ENCODE measurements around the gene GALNTL6. TPM values are rescaled to one million over a fixed set of nuclear protein-coding genes. Genes with fewer than 3 reads are reported as not detected.

The GALNTL6 gene
- total RNA-seq, 3 donors from 2014 or later: not detected

GRCh38 chr4:172648471-172648870 lies 835.3 kb downstream of the GALNTL6 start:
- no peak for ATAC-seq
- peaks cover 4% of the 10 kb centered on the region for H3K9me3 Mint-ChIP-seq
- no peak for DNase-seq
- H3K36me3 Mint-ChIP-seq (ENCODE audit: insufficient read depth): no peaks in the 10 kb centered on the region
- H3K27me3 Mint-ChIP-seq (ENCODE audit: low read depth): no peaks in the 10 kb centered on the region
- H3K4me3 Mint-ChIP-seq: no peak overlapping the region
- no peaks in the 10 kb centered on the region for H3K4me1 Mint-ChIP-seq (ENCODE audit: low read depth)

GRCh38 chr4:172649143-172649542 lies 835.9 kb downstream of the GALNTL6 start:
- ATAC-seq: no peak
- no peaks in the 10 kb centered on the region for H3K36me3 Mint-ChIP-seq (ENCODE audit: insufficient read depth)

GRCh38 chr4:172650758-172651530 lies 837.7 kb downstream of the GALNTL6 start:
- no peaks in the 10 kb centered on the region for H3K27me3 Mint-ChIP-seq (ENCODE audit: low read depth)
- H3K4me1 Mint-ChIP-seq (ENCODE audit: low read depth): no peaks in the 10 kb centered on the region

More at GRCh38 chr4:172649143-172649542, 835.9 kb downstream of the GALNTL6 start:
- Mint-ChIP-seq H3K4me3 (no peak overlapping the region), H3K9me3 (peaks cover 2% of the 10 kb centered on the region), H3K27me3 (ENCODE audit: low read depth) (no peaks in the 10 kb centered on the region), H3K4me1 (ENCODE audit: low read depth) (no peaks in the 10 kb centered on the region)
- no peak for DNase-seq

GRCh38 chr4:172651961-172652360 lies 838.8 kb downstream of the GALNTL6 start:
- Mint-ChIP-seq H3K4me3 (no peak overlapping the region), H3K9me3 (no peaks in the 10 kb centered on the region), H3K4me1 (ENCODE audit: low read depth) (no peaks in the 10 kb centered on the region), H3K27me3 (ENCODE audit: low read depth) (no peaks in the 10 kb centered on the region), H3K36me3 (ENCODE audit: insufficient read depth) (no peaks in the 10 kb centered on the region)
- DNase-seq (no peak), ATAC-seq (no peak)

More at GRCh38 chr4:172650758-172651530, 837.7 kb downstream of the GALNTL6 start:
- no peak overlapping the region for H3K4me3 Mint-ChIP-seq
- H3K9me3 Mint-ChIP-seq: no peaks in the 10 kb centered on the region
- no peaks in the 10 kb centered on the region for H3K36me3 Mint-ChIP-seq (ENCODE audit: insufficient read depth)
- DNase-seq (no peak), ATAC-seq (no peak)

GRCh38 chr4:172652369-172652768 lies 839.2 kb downstream of the GALNTL6 start:
- no peaks in the 10 kb centered on the region for H3K36me3 Mint-ChIP-seq (ENCODE audit: insufficient read depth)
- no peak for ATAC-seq

DNA sequence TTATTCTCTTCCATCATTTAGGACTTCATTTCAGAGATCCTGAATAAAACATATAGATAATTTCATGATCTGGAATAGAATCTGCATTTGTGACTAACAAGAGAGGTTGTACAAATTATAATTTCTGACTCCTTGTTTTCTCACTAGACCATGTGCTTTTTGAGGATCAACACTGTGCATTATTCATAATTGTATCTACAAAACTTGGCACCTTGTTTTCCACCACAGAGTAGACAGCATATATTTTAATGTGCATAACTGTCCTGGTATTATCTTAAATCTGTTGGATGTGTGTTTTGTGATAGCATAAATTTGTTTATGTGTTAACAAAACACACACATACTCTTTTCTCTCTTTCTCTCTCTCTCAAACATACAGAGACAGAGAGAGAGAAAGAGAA lies 840.5 kb downstream of the GALNTL6 start:
- DNase-seq (no peak), ATAC-seq (no peak)
- Mint-ChIP-seq H3K36me3 (ENCODE audit: insufficient read depth) (no peaks in the 10 kb centered on the region), H3K4me1 (ENCODE audit: low read depth) (no peaks in the 10 kb centered on the region), H3K27me3 (ENCODE audit: low read depth) (no peaks in the 10 kb centered on the region), H3K4me3 (no peak overlapping the region), H3K9me3 (no peaks in the 10 kb centered on the region)

More at GRCh38 chr4:172652369-172652768, 839.2 kb downstream of the GALNTL6 start:
- no peaks in the 10 kb centered on the region for H3K27me3 Mint-ChIP-seq (ENCODE audit: low read depth)
- H3K9me3 Mint-ChIP-seq: no peaks in the 10 kb centered on the region
- DNase-seq: no peak
- no peaks in the 10 kb centered on the region for H3K4me1 Mint-ChIP-seq (ENCODE audit: low read depth)
- H3K4me3 Mint-ChIP-seq: no peak overlapping the region

GRCh38 chr4:172654457-172654856 lies 841.3 kb downstream of the GALNTL6 start:
- Mint-ChIP-seq H3K9me3 (no peaks in the 10 kb centered on the region), H3K27me3 (ENCODE audit: low read depth) (no peaks in the 10 kb centered on the region), H3K4me3 (no peak overlapping the region), H3K4me1 (ENCODE audit: low read depth) (no peaks in the 10 kb centered on the region), H3K36me3 (ENCODE audit: insufficient read depth) (no peaks in the 10 kb centered on the region)
- no peak for ATAC-seq
- DNase-seq: no peak

DNA sequence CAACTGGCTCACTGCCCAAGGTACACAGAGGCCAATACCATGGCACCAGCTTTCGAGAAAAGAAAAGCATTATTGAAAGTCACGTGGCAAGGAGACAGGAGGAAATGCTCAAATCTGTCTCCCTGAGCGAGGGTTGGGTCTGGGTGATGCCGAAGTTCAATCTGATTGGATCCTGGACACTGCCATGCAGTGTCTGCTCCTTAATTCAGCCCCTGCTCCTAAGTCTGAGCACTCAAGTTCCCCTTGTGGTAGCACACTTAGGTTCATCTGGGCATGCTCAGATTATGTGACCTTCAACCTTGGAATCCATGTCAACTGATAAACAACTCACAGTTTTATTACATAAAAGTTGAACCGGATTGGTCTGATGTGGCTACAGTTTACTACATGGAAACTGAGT lies 842.9 kb downstream of the GALNTL6 start:
- no peaks in the 10 kb centered on the region for H3K27me3 Mint-ChIP-seq (ENCODE audit: low read depth)
- H3K4me1 Mint-ChIP-seq (ENCODE audit: low read depth): no peaks in the 10 kb centered on the region
- H3K36me3 Mint-ChIP-seq (ENCODE audit: insufficient read depth): no peaks in the 10 kb centered on the region
- DNase-seq (no peak), ATAC-seq (no peak)
- no peak overlapping the region for H3K4me3 Mint-ChIP-seq
- no peaks in the 10 kb centered on the region for H3K9me3 Mint-ChIP-seq

GRCh38 chr4:172657081-172657480 lies 843.9 kb downstream of the GALNTL6 start:
- no peaks in the 10 kb centered on the region for H3K4me1 Mint-ChIP-seq (ENCODE audit: low read depth)
- no peaks in the 10 kb centered on the region for H3K9me3 Mint-ChIP-seq
- H3K36me3 Mint-ChIP-seq (ENCODE audit: insufficient read depth): no peaks in the 10 kb centered on the region
- DNase-seq (no peak), ATAC-seq (no peak)
- H3K4me3 Mint-ChIP-seq: no peak overlapping the region
- H3K27me3 Mint-ChIP-seq (ENCODE audit: low read depth): no peaks in the 10 kb centered on the region

- H3K9me3 Mint-ChIP-seq: no peaks in the 10 kb centered on the region
- no peaks in the 10 kb centered on the region for H3K36me3 Mint-ChIP-seq (ENCODE audit: insufficient read depth)
- DNase-seq: no peak
- H3K4me1 Mint-ChIP-seq (ENCODE audit: low read depth): no peaks in the 10 kb centered on the region
- ATAC-seq: no peak
- H3K27me3 Mint-ChIP-seq (ENCODE audit: low read depth): no peaks in the 10 kb centered on the region
- H3K4me3 Mint-ChIP-seq: no peak overlapping the region
Measured at GRCh38 chr4:172660251-172660650, 847.0 kb downstream of the GALNTL6 start.

- ATAC-seq (no peak), DNase-seq (no peak)
- Mint-ChIP-seq H3K36me3 (ENCODE audit: insufficient read depth) (no peaks in the 10 kb centered on the region), H3K27me3 (ENCODE audit: low read depth) (no peaks in the 10 kb centered on the region), H3K9me3 (peaks cover 4% of the 10 kb centered on the region), H3K4me3 (no peak overlapping the region), H3K4me1 (ENCODE audit: low read depth) (no peaks in the 10 kb centered on the region)
Measured at GRCh38 chr4:172662113-172662512, 848.9 kb downstream of the GALNTL6 start.

DNA sequence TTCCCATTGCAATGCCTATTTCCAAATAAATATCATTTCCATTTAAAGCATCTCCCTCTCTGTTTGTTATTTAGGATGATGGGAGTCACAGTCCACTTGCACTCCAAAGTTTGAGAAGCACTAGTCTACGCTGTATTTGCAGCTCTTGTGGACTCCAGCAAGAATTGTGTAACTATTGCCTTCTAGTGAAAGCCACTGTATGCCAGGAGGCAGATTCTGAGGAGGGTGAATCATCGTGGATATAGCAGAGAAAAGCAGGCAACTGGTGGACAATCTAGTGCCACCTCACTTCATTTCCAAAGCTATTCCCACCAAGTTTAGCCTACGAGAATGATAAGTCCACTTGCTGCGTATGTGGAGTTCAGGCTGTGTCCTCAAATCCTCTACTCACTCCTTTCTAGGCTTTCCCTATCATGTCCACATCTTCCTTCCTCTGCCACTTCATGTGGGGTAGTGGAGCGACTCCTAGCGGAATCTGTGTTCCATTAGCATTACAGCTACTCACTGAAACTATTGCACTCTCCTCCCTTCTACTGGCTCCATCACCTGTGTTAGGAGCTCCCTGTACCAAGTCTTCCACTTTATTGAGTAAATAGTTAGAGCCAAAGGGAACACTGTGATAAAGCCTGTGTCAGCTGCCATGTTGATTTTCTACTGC lies 853.6 kb downstream of the GALNTL6 start:
- H3K9me3 Mint-ChIP-seq: peaks cover 4% of the 10 kb centered on the region
- no peak for ATAC-seq
- no peak for DNase-seq
- no peaks in the 10 kb centered on the region for H3K27me3 Mint-ChIP-seq (ENCODE audit: low read depth)
- no peaks in the 10 kb centered on the region for H3K4me1 Mint-ChIP-seq (ENCODE audit: low read depth)
- no peak overlapping the region for H3K4me3 Mint-ChIP-seq
- no peaks in the 10 kb centered on the region for H3K36me3 Mint-ChIP-seq (ENCODE audit: insufficient read depth)

- Mint-ChIP-seq H3K4me1 (ENCODE audit: low read depth) (no peaks in the 10 kb centered on the region), H3K36me3 (ENCODE audit: insufficient read depth) (no peaks in the 10 kb centered on the region), H3K27me3 (ENCODE audit: low read depth) (no peaks in the 10 kb centered on the region), H3K4me3 (no peak overlapping the region), H3K9me3 (peaks cover 25% of the 10 kb centered on the region)
- DNase-seq (no peak), ATAC-seq (no peak)
Measured at GRCh38 chr4:172674811-172675210, 861.6 kb downstream of the GALNTL6 start.

GRCh38 chr4:172675232-172675631 lies 862.0 kb downstream of the GALNTL6 start:
- ATAC-seq: no peak
- Mint-ChIP-seq H3K4me3 (no peak overlapping the region), H3K9me3 (peaks cover 25% of the 10 kb centered on the region), H3K4me1 (ENCODE audit: low read depth) (no peaks in the 10 kb centered on the region), H3K27me3 (ENCODE audit: low read depth) (no peaks in the 10 kb centered on the region), H3K36me3 (ENCODE audit: insufficient read depth) (no peaks in the 10 kb centered on the region)
- DNase-seq: no peak

DNA sequence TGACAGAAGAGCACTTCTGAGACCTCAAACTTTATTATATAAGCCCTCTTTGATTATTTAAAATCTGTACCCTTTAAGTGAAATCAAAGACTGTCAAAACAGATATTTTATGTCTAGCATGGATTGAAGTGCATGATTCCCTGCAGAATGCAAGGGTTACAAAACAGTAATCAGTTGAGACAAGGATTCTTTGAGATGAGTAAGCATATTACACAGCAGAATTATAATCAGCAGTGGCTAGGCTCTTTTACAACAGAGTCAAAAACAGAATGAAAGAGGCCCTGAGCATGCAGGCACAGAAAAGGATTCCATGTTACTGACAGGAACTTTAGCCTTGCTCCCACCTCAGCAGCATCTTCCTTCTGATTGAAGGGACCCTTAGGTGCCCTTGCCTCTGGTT lies 867.5 kb downstream of the GALNTL6 start:
- no peak for DNase-seq
- Mint-ChIP-seq H3K36me3 (ENCODE audit: insufficient read depth) (no peaks in the 10 kb centered on the region), H3K27me3 (ENCODE audit: low read depth) (no peaks in the 10 kb centered on the region), H3K9me3 (peaks cover 6% of the 10 kb centered on the region), H3K4me3 (no peak overlapping the region), H3K4me1 (ENCODE audit: low read depth) (no peaks in the 10 kb centered on the region)
- no peak for ATAC-seq

Measured in activated T-cell treated with anti-CD3 and anti-CD28 coated beads, Interleukin-2, amount 50 U/mL, for 4 hours (primary cell).